DMS153 treated with DMSO at 0.1 percent for 48 hours (cell line): Measurements from ENCODE around the gene PLAGL1.
A peak's percentile ranks its signal among the peaks of the same experiment; 100 is the strongest.

Experiments used
- DNase-seq: peaks from one replicate; lab custom pipeline; 2025; ENCODE audit not compliant: unreplicated experiment; lab: John Stamatoyannopoulos, UW

PLAGL1 gene

GRCh38 chr6:143966312-143966711 is 41.7 kb downstream of the PLAGL1 start:
- no peak for DNase-seq

GRCh38 chr6:143965503-143966171 is 42.4 kb downstream of the PLAGL1 start:
- no peak for DNase-seq

GRCh38 chr6:143964674-143965081 is 43.4 kb downstream of the PLAGL1 start:
- DNase-seq: no peak

GRCh38 chr6:143963158-143963919 is 44.7 kb downstream of the PLAGL1 start:
- DNase-seq: no peak

GRCh38 chr6:143961886-143962878 is 45.9 kb downstream of the PLAGL1 start:
- no peak for DNase-seq

GRCh38 chr6:143961066-143961465 is 47.0 kb downstream of the PLAGL1 start:
- DNase-seq: no peak

- no peak for DNase-seq
These were observed 48.1 kb downstream of the PLAGL1 start for GRCh38 chr6:143959927-143960326.

GRCh38 chr6:143958839-143959399 is 49.1 kb downstream of the PLAGL1 start:
- no peak for DNase-seq

- DNase-seq: no peak
These were observed 50.3 kb downstream of the PLAGL1 start for GRCh38 chr6:143957679-143958274.

- DNase-seq: no peak
These were observed 52.1 kb downstream of the PLAGL1 start for GRCh38 chr6:143955971-143956370.

GRCh38 chr6:143953922-143954321 is 54.1 kb downstream of the PLAGL1 start:
- DNase-seq: no peak

- no peak for DNase-seq
These were observed 54.9 kb downstream of the PLAGL1 start for GRCh38 chr6:143952947-143953701.

- no peak for DNase-seq
These were observed 55.8 kb downstream of the PLAGL1 start for GRCh38 chr6:143952060-143952778.

GRCh38 chr6:143950875-143951274 is 57.2 kb downstream of the PLAGL1 start:
- no peak for DNase-seq

GRCh38 chr6:143949962-143950361 is 58.1 kb downstream of the PLAGL1 start:
- no peak for DNase-seq

GRCh38 chr6:143949535-143949934 is 58.5 kb downstream of the PLAGL1 start:
- no peak for DNase-seq

- DNase-seq: no peak
These were observed 59.9 kb downstream of the PLAGL1 start for GRCh38 chr6:143948208-143948607.

GRCh38 chr6:143941852-143942627 is 66.0 kb downstream of the PLAGL1 start:
- DNase-seq: peak; percentile 4
